NCI-H82 (cell line): Measurements from ENCODE around the gene TST.

Experiments used
- DNase-seq: peaks from one replicate; lab custom pipeline; 2025; lab: John Stamatoyannopoulos, UW

TST gene

GRCh38 chr22:37032134-37032534, 12.9 kb upstream of the TST start:
- DNase-seq, result no peak

GRCh38 chr22:37030560-37031281, 11.5 kb upstream of the TST start:
- no peak for DNase-seq

GRCh38 chr22:37028692-37029674, 9.7 kb upstream of the TST start:
- no peak for DNase-seq

- DNase-seq, result no peak
Observed at GRCh38 chr22:37027556-37027955, 8.3 kb upstream of the TST start.

GRCh38 chr22:37026325-37026724, 7.1 kb upstream of the TST start:
- no peak for DNase-seq

- no peak for DNase-seq
Observed at GRCh38 chr22:37025500-37026070, 6.3 kb upstream of the TST start.

- DNase-seq, result no peak
Observed at GRCh38 chr22:37024339-37025157, 5.3 kb upstream of the TST start.

GRCh38 chr22:37023743-37024338, 4.6 kb upstream of the TST start:
- no peak for DNase-seq

- no peak for DNase-seq
Observed at GRCh38 chr22:37022483-37023337, 3.5 kb upstream of the TST start.

GRCh38 chr22:37021710-37022482, 2.6 kb upstream of the TST start:
- peak; percentile 56 for DNase-seq

- DNase-seq, result no peak
Observed at GRCh38 chr22:37021041-37021440, 1.8 kb upstream of the TST start.

- DNase-seq, result peak; percentile 61
Observed at GRCh38 chr22:37020192-37020479, 889 bp upstream of the TST start.

GRCh38 chr22:37018815-37019308, 385 bp downstream of the TST start:
- peak; percentile 34 for DNase-seq

- DNase-seq, result no peak
Observed at GRCh38 chr22:37018086-37018814, 997 bp downstream of the TST start.

- no peak for DNase-seq
Observed at GRCh38 chr22:37017356-37017755, 1.9 kb downstream of the TST start.

- no peak for DNase-seq
Observed at GRCh38 chr22:37016134-37016910, 2.9 kb downstream of the TST start.

GRCh38 chr22:37015587-37015878, 3.7 kb downstream of the TST start:
- no peak for DNase-seq

GRCh38 chr22:37014835-37015586, 4.2 kb downstream of the TST start:
- no peak for DNase-seq
